IMR-90 (cell line): ENCODE data around the gene ALPI. TPM values are rescaled to one million over a fixed set of nuclear protein-coding genes. Genes with fewer than 3 reads are reported as not detected.

ENCODE experiments used
- ATAC-seq: fragments of 200-7000 bp; cut with Tn5 transposase; 2 replicates; pipeline ENCODE4 v1.9.1; 2020; ENCODE audit warnings: low read depth, mild to moderate bottlenecking, moderate library complexity
- BruUV-seq: library from RNA; stranded (reverse); fragments of 400-500 nt; replicated peaks from 2 replicates; lab custom pipeline; 2021; lab: Mats Ljungman, UMichigan
- CTCF ChIA-PET: fragments of 300-600 bp; formaldehyde crosslinking; extraction: SDS; loops from one replicate; lab custom pipeline; 2021; ENCODE audit warnings: antibody characterized with exemption; lab: Yijun Ruan, JAX
- POLR2A ChIA-PET: fragments of 300-600 bp; sonication (Branson Sonifier 250); formaldehyde crosslinking; loops from one replicate; lab custom pipeline; 2022; ENCODE audit warnings: antibody characterized with exemption; ENCODE audit not compliant: unreplicated experiment; lab: Charles Lee
- DNase-seq: peaks from one replicate; pipeline ENCODE4 v3.0.0; 2013
- H2AFZ ChIP-seq: replicated peaks from 2 replicates; pipeline ENCODE3; 2013; ENCODE audit warnings: low read length, mild to moderate bottlenecking; ENCODE audit not compliant: poor library complexity
- H2AK5ac ChIP-seq: 2 replicates; pipeline ENCODE4 v1.6.1; 2013; ENCODE audit warnings: low read depth, low read length, inconsistent platforms
- H2AK9ac ChIP-seq: replicated peaks from 2 replicates; pipeline ENCODE3; 2013; ENCODE audit warnings: mild to moderate bottlenecking, low read depth, low read length, moderate library complexity; ENCODE audit not compliant: poor library complexity
- H2BK120ac ChIP-seq: 2 replicates; pipeline ENCODE4 v1.6.1; 2013; ENCODE audit warnings: low read depth, low read length, inconsistent platforms
- H2BK15ac ChIP-seq: 3 replicates; pipeline ENCODE4 v1.6.1; 2013; ENCODE audit warnings: low read depth, low read length, inconsistent platforms
- H2BK20ac ChIP-seq: 2 replicates; pipeline ENCODE4 v1.6.1; 2013; ENCODE audit warnings: low read depth, mild to moderate bottlenecking, inconsistent platforms, low read length, moderate library complexity
- H2BK5ac ChIP-seq: 2 replicates; pipeline ENCODE4 v1.6.1; 2013; ENCODE audit warnings: mild to moderate bottlenecking, low read depth, low read length, inconsistent platforms; ENCODE audit not compliant: poor library complexity, severe bottlenecking
- H3K14ac ChIP-seq: replicated peaks from 2 replicates; pipeline ENCODE4 v1.6.1; 2013; ENCODE audit warnings: low read depth, low read length, inconsistent platforms
- H3K18ac ChIP-seq: 2 replicates; pipeline ENCODE4 v1.6.1; 2013; ENCODE audit warnings: low read depth, low read length, control low read depth
- H3K23ac ChIP-seq: 2 replicates; pipeline ENCODE4 v1.6.1; 2013; ENCODE audit warnings: low read depth, low read length, inconsistent platforms
- H3K27ac ChIP-seq: 2 replicates; pipeline ENCODE4 v1.5.1; 2013; ENCODE audit warnings: mild to moderate bottlenecking, control low read depth, low read length; ENCODE audit not compliant: insufficient read depth
- H3K27me3 ChIP-seq: 2 replicates; pipeline ENCODE4 v1.6.1; 2013; ENCODE audit warnings: low read length; ENCODE audit not compliant: control insufficient read depth, insufficient read depth
- H3K36me3 ChIP-seq: 2 replicates; pipeline ENCODE4 v1.6.1; 2013; ENCODE audit warnings: low read length, mixed read lengths; ENCODE audit not compliant: control insufficient read depth, insufficient read depth
- H3K4ac ChIP-seq: 2 replicates; pipeline ENCODE4 v1.6.1; 2013; ENCODE audit warnings: low read depth, low read length, inconsistent platforms
- H3K4me1 ChIP-seq: 2 replicates; pipeline ENCODE4 v1.6.1; 2013; ENCODE audit warnings: low read length, mixed read lengths; ENCODE audit not compliant: control insufficient read depth, insufficient read depth
- H3K4me2 ChIP-seq: 2 replicates; pipeline ENCODE4 v1.6.1; 2013; ENCODE audit warnings: low read depth, mild to moderate bottlenecking, control low read depth, low read length, moderate library complexity
- H3K4me3 ChIP-seq: 2 replicates; pipeline ENCODE4 v1.5.1; 2013; ENCODE audit warnings: low read depth, mild to moderate bottlenecking, control low read depth, low read length, moderate library complexity; ENCODE audit not compliant: insufficient read depth
- H3K56ac ChIP-seq: 2 replicates; pipeline ENCODE4 v1.6.1; 2013; ENCODE audit warnings: low read length, inconsistent platforms; ENCODE audit not compliant: insufficient read depth; ENCODE audit errors: extremely low read depth
- H3K79me1 ChIP-seq, 2 experiments: 2 replicates each; pipeline ENCODE4 v1.6.1; 2013; ENCODE audit warnings: low read length in 2 of 2, inconsistent platforms in 1 of 2, low read depth in 1 of 2
- H3K9ac ChIP-seq: 2 replicates; pipeline ENCODE4 v1.6.1; 2013; ENCODE audit warnings: low read depth, low read length, control low read depth
- H3K9me1 ChIP-seq: 2 replicates; pipeline ENCODE4 v1.6.1; 2013; ENCODE audit warnings: low read length, inconsistent platforms; ENCODE audit not compliant: insufficient read depth
- H3K9me3 ChIP-seq: 2 replicates; pipeline ENCODE4 v1.6.1; 2013; ENCODE audit warnings: low read length; ENCODE audit not compliant: control insufficient read depth, insufficient read depth
- H4K20me1 ChIP-seq: 2 replicates; pipeline ENCODE4 v1.6.1; 2013; ENCODE audit warnings: low read length, inconsistent platforms; ENCODE audit not compliant: insufficient read depth
- H4K5ac ChIP-seq: 2 replicates; pipeline ENCODE4 v1.6.1; 2013; ENCODE audit warnings: mild to moderate bottlenecking, low read depth, low read length, control low read depth
- H4K8ac ChIP-seq, 2 experiments: 2 replicates each; pipeline ENCODE4 v1.6.1; 2013; ENCODE audit warnings: low read depth in 2 of 2, low read length in 2 of 2, control low read depth in 1 of 2, inconsistent platforms in 1 of 2
- H4K91ac ChIP-seq: 2 replicates; pipeline ENCODE4 v1.6.1; 2013; ENCODE audit warnings: low read depth, low read length, inconsistent platforms; ENCODE audit not compliant: insufficient read depth
- BHLHE40 ChIP-seq: fragments of 150-350 bp; IDR thresholded peaks from 2 replicates; pipeline ENCODE4 v1.6.1; 2016; ENCODE audit warnings: mild to moderate bottlenecking, low read depth, low read length
- CEBPB ChIP-seq: IDR thresholded peaks from 2 replicates; pipeline ENCODE4 v1.6.1; 2012; ENCODE audit warnings: low read depth, low read length, improper control_type of control experiment
- FOS ChIP-seq: fragments of 150-350 bp; IDR thresholded peaks from 2 replicates; pipeline ENCODE4 v1.6.1; 2016; ENCODE audit warnings: low read depth, low read length
- MAFK ChIP-seq: IDR thresholded peaks from 2 replicates; pipeline ENCODE4 v1.6.1; 2012; ENCODE audit warnings: low read depth, low read length, improper control_type of control experiment
- MAZ ChIP-seq: IDR thresholded peaks from 2 replicates; pipeline ENCODE4 v1.6.1; 2012; ENCODE audit warnings: low read depth, mild to moderate bottlenecking, low read length, improper control_type of control experiment, moderate library complexity, borderline replicate concordance
- NFE2L2 ChIP-seq: fragments of 150-350 bp; IDR thresholded peaks from 2 replicates; pipeline ENCODE4 v1.6.1; 2016; ENCODE audit warnings: low read depth, mild to moderate bottlenecking, low read length
- RAD21 ChIP-seq: IDR thresholded peaks from 2 replicates; pipeline ENCODE4 v1.6.1; 2012; ENCODE audit warnings: low read length, improper control_type of control experiment
- RCOR1 ChIP-seq: IDR thresholded peaks from 2 replicates; pipeline ENCODE4 v1.6.1; 2012; ENCODE audit warnings: mild to moderate bottlenecking, low read length, improper control_type of control experiment; ENCODE audit not compliant: insufficient replicate concordance
- RFX5 ChIP-seq: IDR thresholded peaks from 2 replicates; pipeline ENCODE4 v1.8.0; 2012; ENCODE audit warnings: low read depth, mild to moderate bottlenecking, low read length, moderate library complexity
- WGBS, 2 experiments: methylation state at CpG; one replicate each; pipeline versions ENCODE4 v1.1.5 to v1.1.7; 2013; ENCODE audit warnings: missing lambda C conversion rate in 2 of 2; ENCODE audit not compliant: insufficient read length in 1 of 2; ENCODE audit errors: extremely low coverage in 2 of 2; 5-methylcytosine and 5-hydroxymethylcytosine counted together
- dilution Hi-C: fragments of 300-500 bp; cut with HindIII; formaldehyde crosslinking; loops from one replicate; pipeline ENCODE4 v1.14.3; 2018; ENCODE audit warnings: low sequenced_read_pairs; ENCODE audit not compliant: unreplicated experiment
- in situ Hi-C: fragments of 300-500 bp; cut with MboI; formaldehyde crosslinking; loops from 3 replicates; pipeline ENCODE4 v1.14.3; 2019; ENCODE audit warnings: low sequenced_read_pairs, inconsistent platforms, mixed read lengths
- intact Hi-C: fragments of 100-400 bp; cut with micrococcal nuclease; formaldehyde crosslinking; loops from 2 replicates; pipeline ENCODE4 v1.10.0; 2022
- polyA plus RNA-seq, 3 experiments: library from polyadenylated mRNA; depleted of rRNA; stranded (reverse); fragments of >200 nt; gene quantifications; 2 replicates each; pipeline ENCODE4 v1.2.3, GENCODE V29; 2012; ENCODE audit warnings: low replicate concordance in 1 of 3
- total RNA-seq: library from RNA; depleted of rRNA; stranded (reverse); fragments of >200 nt; gene quantifications from 2 replicates; pipeline ENCODE4 v1.2.3, GENCODE V29; 2012
- TF ChIP-seq, protein P1 (sequence below): fragments of 150-350 bp; IDR thresholded peaks from 2 replicates; pipeline ENCODE4 v1.6.1; 2017; ENCODE audit warnings: mild to moderate bottlenecking, antibody characterized with exemption, low read length, low read depth

The ALPI gene
- total and polyA plus RNA-seq, 2 of the 4 experiments (the other 2 are of a cell fraction), result not detected

DNA sequence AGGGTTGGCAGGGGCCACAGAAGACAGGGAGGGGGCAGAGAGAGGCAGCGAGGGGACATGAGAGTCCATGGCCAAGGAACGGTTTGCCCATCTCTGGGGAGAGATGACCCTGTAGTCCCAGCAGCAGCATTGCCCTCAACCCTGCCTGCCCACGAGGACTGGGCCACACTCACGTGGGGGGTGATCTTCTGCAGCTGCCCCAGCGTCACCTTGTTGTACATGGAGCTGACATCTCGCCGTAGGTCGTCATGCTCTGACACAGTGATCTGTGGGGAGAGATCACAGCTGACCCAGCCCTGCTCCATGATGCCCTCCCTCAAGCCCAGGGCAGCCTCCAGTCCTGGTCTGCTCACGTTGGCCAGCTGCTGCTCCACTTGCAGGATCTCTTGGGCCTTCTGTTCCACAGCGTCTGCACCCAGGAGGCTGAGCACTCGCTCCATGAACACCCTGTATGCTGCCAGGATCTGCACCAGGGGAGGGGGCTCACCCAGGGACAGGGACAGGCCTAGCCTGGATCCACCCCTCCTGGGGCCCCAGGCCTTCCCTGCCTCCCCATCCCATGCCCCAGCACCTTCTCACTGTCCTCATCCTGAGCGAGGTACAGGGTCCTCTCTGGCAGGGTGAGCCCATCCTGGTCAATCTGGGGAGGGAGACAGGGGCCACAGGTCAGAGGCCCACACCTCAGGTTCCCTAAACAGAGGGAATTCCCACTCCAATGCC lies 28.8 kb downstream of the ALPI start:
- H3K14ac ChIP-seq, result no peak overlapping the region
- H4K20me1 ChIP-seq, result no peaks in the 10 kb centered on the region; the same call in 1 of the 2 replicates
- intact Hi-C loops, result no loop called here
- ATAC-seq (no peak), DNase-seq (no peak)
- in situ Hi-C loops, result no loop called here
- H3K4me1 ChIP-seq, result no peaks in the 10 kb centered on the region; the same call in 1 of the 2 replicates
- no peak overlapping the region for H3K18ac ChIP-seq
- no TSS peak for BruUV-seq
- H4K91ac ChIP-seq, result no peak overlapping the region
- H2AK5ac ChIP-seq, result no peak overlapping the region
- no peak overlapping the region for H3K4ac ChIP-seq
- H2BK20ac ChIP-seq, result no peak overlapping the region
- no peaks in the 10 kb centered on the region for H3K9me3 ChIP-seq
- 70% methylated on average over 2 of the region's 12 CpGs; no CpG with 5 or more reads in 1 of the 2 experiments for WGBS, 2 experiments
- no peak overlapping the region for H3K27ac ChIP-seq
- H2AK9ac ChIP-seq, result no peak overlapping the region
- dilution Hi-C loops, result no loop called here
- no peak overlapping the region for H3K23ac ChIP-seq
- H4K5ac ChIP-seq, result no peak overlapping the region
- H3K4me3 ChIP-seq, result no peak overlapping the region
- H3K27me3 ChIP-seq, result peaks cover 65% of the 10 kb centered on the region
- no peak overlapping the region for H3K4me2 ChIP-seq
- no peaks in the 10 kb centered on the region for H3K79me1 ChIP-seq
- ChIA-PET CTCF (no interaction called here), POLR2A (no interaction called here)
- no peaks in the 10 kb centered on the region for H3K36me3 ChIP-seq
- no peaks in the 10 kb centered on the region for H3K9me1 ChIP-seq
- no peak overlapping the region for H2BK5ac ChIP-seq
- H3K56ac ChIP-seq, result no peak overlapping the region
- no peak overlapping the region for H4K8ac ChIP-seq
- TF ChIP-seq MAZ (no peak), BHLHE40 (no peak), RFX5 (no peak), FOS (no peak), NFE2L2 (no peak), RAD21 (no peak), RCOR1 (no peak), CEBPB (no peak), MAFK (no peak)
- TF ChIP-seq, protein P1, sequence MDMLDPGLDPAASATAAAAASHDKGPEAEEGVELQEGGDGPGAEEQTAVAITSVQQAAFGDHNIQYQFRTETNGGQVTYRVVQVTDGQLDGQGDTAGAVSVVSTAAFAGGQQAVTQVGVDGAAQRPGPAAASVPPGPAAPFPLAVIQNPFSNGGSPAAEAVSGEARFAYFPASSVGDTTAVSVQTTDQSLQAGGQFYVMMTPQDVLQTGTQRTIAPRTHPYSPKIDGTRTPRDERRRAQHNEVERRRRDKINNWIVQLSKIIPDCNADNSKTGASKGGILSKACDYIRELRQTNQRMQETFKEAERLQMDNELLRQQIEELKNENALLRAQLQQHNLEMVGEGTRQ, result no peak
- H3K9ac ChIP-seq, result no peak overlapping the region
- no peak overlapping the region for H2BK15ac ChIP-seq
- H2BK120ac ChIP-seq, result no peak overlapping the region
- no peak overlapping the region for H2AFZ ChIP-seq
